Measurements from ENCODE around the gene ANTXR1. TPM values are rescaled to one million over a fixed set of nuclear protein-coding genes. Genes with fewer than 3 reads are reported as not detected.
A peak's percentile ranks its signal among the peaks of the same experiment; 100 is the strongest.

Gene ANTXR1
- total and polyA plus RNA-seq, 9 of the 15 experiments (the other 6 are each of a cell fraction or from before 2014, with no cell fraction given) = 0.07 to 1.00 (median 0.54) TPM

DNA sequence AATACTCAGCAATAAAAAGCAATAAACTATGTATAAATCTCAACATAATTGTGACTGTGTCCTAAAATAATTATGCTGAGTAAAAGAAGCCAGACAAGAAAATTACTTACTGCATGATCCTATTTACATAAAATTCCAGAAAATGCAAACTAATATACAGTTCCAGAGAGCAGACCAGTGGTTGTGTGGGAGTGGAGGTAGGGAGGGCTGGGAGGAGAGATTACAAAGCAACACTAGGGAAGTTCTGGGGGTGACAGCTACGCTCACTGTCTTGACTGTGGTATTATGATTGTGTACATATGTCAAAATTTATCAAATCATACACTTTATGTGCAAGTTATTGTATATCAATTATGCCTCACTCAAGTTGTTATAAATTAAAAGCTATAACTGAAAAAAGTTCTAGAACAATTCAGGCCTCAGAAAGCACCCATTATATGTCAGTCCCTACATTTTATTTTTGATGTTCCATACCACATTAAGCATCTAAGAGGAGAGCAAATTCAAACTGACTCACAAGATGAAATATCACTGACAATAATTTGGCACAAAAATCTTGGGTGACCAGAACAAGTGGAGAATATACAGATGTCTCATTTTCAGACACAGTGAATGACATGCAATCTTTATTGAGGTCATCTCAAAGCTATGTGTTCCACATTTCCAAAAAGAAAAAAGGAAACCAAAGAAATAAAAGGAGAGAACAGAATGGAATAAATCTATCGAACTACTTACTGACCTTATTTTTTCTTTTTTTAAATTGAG, 85.1 kb downstream of the ANTXR1 start (continued):
- TF ChIP-seq, protein P1, sequence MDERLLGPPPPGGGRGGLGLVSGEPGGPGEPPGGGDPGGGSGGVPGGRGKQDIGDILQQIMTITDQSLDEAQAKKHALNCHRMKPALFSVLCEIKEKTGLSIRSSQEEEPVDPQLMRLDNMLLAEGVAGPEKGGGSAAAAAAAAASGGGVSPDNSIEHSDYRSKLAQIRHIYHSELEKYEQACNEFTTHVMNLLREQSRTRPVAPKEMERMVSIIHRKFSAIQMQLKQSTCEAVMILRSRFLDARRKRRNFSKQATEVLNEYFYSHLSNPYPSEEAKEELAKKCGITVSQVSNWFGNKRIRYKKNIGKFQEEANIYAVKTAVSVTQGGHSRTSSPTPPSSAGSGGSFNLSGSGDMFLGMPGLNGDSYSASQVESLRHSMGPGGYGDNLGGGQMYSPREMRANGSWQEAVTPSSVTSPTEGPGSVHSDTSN (CRISPR knock-in tag; IDR thresholded peaks at IDR 0.05; ENCODE audit: low read depth) = no peak
- TF ChIP-seq, protein P1 (tag; conservative IDR thresholded peaks at IDR 0.05; ENCODE audit: low read depth) = 0 out of 2 replicates have a peak, but pooled peaks have one; percentile 25
- peak; percentile 9; the same call in 1 of the 2 replicates for TF ChIP-seq C11orf30 (IDR thresholded peaks at IDR 0.05; ENCODE audit: low read depth)
- no peak for TF ChIP-seq ESRRB (CRISPR knock-in tag; IDR thresholded peaks at IDR 0.05; ENCODE audit: borderline replicate concordance)
- TF ChIP-seq ARID1B (IDR thresholded peaks at IDR 0.05) = peak; percentile 66
- TF ChIP-seq, protein P2, sequence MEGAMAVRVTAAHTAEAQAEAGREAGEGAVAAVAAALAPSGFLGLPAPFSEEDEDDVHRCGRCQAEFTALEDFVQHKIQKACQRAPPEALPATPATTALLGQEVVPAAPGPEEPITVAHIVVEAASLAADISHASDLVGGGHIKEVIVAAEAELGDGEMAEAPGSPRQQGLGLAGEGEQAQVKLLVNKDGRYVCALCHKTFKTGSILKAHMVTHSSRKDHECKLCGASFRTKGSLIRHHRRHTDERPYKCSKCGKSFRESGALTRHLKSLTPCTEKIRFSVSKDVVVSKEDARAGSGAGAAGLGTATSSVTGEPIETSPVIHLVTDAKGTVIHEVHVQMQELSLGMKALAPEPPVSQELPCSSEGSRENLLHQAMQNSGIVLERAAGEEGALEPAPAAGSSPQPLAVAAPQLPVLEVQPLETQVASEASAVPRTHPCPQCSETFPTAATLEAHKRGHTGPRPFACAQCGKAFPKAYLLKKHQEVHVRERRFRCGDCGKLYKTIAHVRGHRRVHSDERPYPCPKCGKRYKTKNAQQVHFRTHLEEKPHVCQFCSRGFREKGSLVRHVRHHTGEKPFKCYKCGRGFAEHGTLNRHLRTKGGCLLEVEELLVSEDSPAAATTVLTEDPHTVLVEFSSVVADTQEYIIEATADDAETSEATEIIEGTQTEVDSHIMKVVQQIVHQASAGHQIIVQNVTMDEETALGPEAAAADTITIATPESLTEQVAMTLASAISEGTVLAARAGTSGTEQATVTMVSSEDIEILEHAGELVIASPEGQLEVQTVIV (CRISPR knock-in tag; IDR thresholded peaks at IDR 0.05; ENCODE audit: borderline replicate concordance) = no peak
- no peak for TF ChIP-seq RBM39 (optimal IDR thresholded peaks at IDR 0.05; ENCODE audit: low read depth, low read length)
- peak; percentile 58 for TF ChIP-seq CBFA2T3 (IDR thresholded peaks at IDR 0.05)
- TF ChIP-seq TAF1 (IDR thresholded peaks at IDR 0.05; ENCODE audit: control insufficient read depth, extremely low read depth, insufficient read depth, low read length, severe bottlenecking) = no peak
- no peak for TF ChIP-seq ZNF764 (CRISPR knock-in tag; IDR thresholded peaks at IDR 0.05; ENCODE audit: low read depth)
- no peak for TF ChIP-seq ZNF184 (CRISPR knock-in tag; IDR thresholded peaks at IDR 0.05)
- no peak for TF ChIP-seq KAT2B (IDR thresholded peaks at IDR 0.05; ENCODE audit: low read depth, low read length)
- TF ChIP-seq CBFA2T2 (conservative IDR thresholded peaks at IDR 0.05) = peak; percentile 24; the same call in 1 of the 2 replicates
- TF ChIP-seq HDAC8 (tag; IDR thresholded peaks at IDR 0.05) = no peak
- TF ChIP-seq HINFP (tag; conservative IDR thresholded peaks at IDR 0.05; ENCODE audit: low read depth) = no peak
- TF ChIP-seq USF2 (CRISPR knock-in tag; IDR thresholded peaks at IDR 0.05) = no peak
- no peak for TF ChIP-seq NCOA4 (IDR thresholded peaks at IDR 0.05; ENCODE audit: partially characterized antibody)
- TF ChIP-seq ZFP36 (IDR thresholded peaks at IDR 0.05; ENCODE audit: low read depth, low read length, partially characterized antibody) = no peak
- no peak for TF ChIP-seq NR1H2 (CRISPR knock-in tag; IDR thresholded peaks at IDR 0.05)
- TF ChIP-seq RFX5 (IDR thresholded peaks at IDR 0.05; ENCODE audit: low read depth, low read length) = no peak
- no peak for TF ChIP-seq EHMT2 (IDR thresholded peaks at IDR 0.05)
- no peak for TF ChIP-seq CBX5 (IDR thresholded peaks at IDR 0.05; ENCODE audit: borderline replicate concordance, low read depth)
